ENCODE results near the gene PURA. TPM values are rescaled to one million over a fixed set of nuclear protein-coding genes. Genes with fewer than 3 reads are reported as not detected.
"Not testable (repeated sequence)": the region's sequence is repeated elsewhere in the genome, so short reads cannot be mapped to it uniquely, and the experiment has no call there.

PURA gene
- total RNA-seq, 1 donor from 2014 or later: 18.3 TPM

DNA sequence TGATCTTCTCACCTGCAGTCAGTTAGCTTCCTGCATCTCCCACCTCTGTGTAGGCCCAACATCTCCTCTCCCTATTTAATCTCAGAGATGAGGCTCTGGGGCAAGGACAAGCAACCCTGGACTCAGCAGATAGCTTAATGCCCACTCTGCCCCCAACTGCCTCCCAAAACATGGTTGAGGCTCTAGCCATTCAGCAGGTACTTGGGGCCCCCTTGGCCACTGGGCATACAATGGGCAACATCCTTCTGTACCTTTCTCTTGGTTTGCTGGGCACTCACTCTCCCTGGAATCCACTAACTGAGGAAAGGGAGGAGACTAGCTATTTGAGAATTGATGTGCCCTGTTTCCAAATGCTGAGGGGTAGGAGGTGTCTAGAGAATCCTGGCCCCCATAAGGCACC lies 21.2 kb downstream of the PURA start:
- no peak for DNase-seq (ENCODE audit: low read depth)

DNA sequence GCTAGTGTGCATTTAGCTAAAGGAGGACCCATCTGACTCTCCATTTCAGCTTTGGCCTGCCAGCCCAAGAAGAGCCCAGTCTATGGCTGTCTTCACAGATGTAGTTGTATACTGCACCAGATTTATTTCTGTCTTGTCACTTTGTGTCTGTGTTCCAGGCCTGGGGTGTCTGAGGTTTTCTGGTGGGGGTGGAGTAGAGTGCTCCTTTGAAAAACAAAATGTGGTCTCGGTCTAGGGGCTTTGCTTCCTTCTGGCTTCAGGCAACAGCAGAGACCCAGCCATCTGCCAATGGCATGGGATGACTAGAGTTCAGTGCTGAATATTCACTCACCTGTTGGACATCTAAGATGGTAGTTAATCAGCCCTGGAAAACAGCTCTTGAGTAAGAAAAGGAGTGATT lies 22.7 kb downstream of the PURA start:
- DNase-seq (ENCODE audit: low read depth): no peak

DNA sequence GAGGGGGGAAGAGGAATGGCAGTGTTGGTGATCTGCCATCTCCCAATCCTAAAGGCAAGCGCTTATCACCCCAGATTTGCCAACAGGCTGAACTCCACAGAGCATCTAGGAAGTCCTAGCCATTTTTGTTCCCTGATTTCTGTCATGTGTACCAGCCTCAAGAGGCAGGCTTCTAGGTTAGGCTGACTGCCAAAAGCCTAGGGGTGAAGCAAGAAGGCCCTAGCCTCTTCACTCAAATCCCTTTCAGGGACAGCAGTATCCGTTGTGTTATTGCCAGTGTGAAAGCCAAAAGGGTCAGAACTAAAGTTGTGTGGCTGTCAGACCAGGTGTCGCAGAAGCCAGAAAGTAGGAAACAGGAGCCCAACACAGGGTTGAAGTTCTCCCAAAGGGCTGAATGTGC lies 26.5 kb downstream of the PURA start:
- DNase-seq (ENCODE audit: low read depth): no peak

DNA sequence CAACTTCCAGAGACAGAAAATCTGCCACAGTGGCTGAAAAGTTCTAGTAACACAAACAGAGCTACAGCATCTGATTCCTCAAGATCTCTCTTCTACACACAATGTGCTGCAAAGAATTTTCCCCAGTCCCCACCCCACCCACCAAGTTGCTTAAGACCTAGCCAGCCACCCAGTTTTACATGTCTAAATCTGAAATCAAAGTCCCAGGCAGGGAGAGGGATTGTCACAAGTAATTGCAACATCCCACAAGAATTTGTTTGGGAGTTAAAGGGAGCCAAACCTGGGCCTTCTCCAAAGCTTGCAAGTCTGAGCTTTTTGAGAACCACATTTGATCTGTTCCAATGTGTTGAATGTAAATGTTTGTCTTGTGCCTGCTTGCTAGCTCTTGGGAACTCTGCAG lies 27.3 kb downstream of the PURA start:
- peak; percentile 9 for DNase-seq (ENCODE audit: low read depth)

DNA sequence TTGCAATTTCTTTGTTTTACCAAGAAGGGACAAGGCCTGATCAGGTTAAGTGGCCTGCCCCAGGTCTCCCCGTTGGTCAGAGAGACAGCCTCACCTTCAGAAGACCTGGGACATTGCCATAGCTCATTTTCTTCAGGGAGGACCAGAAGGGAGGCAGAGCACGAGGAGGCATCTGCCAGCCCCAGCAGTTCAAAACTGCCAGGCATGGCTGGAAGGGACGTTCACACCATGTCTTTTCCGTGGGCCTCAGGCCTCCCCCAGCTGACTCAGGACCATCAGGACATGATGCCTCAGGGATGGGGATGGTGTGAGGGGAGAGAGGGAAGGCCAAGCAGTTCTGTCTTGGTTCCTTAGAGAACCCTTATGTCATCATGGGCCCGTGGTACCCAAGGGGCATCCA lies 28.3 kb downstream of the PURA start:
- DNase-seq (ENCODE audit: low read depth): no peak

DNA sequence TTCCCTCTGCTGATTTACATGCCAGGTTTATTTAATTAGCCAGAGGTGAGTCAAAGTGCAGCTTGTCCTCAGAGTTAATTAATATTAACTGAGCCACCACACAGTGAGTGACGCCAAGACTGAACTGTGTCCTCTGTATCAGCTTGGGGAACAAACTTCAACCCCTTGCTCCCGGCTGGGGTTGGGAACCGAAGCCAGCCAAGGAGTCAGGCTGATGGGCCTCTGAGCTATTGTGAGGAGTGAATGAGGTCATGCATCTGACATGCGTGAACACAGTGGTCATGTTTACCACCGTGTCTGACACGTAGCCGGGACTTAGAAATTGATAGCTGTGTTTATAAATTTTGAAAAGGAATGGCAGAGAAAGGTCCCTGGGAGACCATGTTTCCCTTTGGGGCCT lies 28.9 kb downstream of the PURA start:
- DNase-seq (ENCODE audit: low read depth): no peak

DNA sequence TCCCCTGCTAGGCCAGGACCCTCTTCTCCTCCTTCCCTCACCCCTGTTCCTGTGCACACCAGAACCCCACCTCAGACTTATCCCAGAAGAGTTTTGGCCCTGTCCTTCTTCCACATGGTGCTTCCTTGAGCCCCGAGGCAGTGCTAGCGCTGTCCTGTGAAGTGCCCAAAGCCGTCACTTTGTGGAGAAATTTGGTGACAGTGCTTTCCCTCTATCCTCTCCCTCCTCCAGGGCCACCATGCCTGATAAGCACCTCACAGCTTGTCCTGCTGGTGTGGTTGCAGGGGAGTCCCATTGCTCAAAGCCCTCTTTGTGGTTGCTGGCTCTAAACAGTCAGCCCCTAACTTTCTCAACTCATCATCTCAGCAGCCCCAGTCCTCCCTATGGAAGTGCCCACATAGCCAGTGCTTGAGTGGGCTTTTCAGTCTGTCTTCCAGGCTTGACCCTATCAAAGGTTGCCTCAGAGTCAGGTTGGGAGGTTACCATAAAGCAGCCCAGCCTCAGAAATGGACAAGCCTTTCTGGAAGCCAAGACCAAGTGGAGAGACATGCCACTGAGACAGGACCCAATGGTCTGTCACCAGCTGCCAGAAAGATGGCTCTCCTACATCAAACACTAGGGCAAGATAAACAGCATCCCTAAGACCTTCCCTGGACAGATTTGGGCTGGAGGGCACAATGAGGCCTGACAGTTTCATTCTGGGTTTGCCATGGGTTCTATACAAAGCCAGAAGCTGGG lies 29.8 kb downstream of the PURA start:
- DNase-seq (ENCODE audit: low read depth): no peak

DNA sequence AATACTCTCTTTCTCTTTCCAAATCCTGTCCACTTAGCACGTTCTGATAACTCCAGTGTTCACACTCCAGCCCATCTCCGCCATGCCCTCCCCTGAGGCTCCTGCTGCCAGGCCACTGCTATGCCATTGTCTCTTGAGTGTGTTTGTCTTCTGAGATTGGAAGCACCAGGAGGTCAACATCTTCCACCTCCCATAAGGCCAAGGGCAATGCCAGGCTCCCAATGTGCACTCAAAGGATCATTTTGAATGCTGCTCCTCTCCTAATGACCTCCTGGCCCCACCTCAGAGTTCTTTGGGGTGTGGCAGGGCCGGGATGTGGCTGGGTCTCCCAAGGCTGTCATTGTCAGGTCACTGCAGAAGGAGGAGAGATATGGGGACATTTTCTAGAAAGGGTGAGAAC lies 31.3 kb downstream of the PURA start:
- DNase-seq (ENCODE audit: low read depth): no peak

DNA sequence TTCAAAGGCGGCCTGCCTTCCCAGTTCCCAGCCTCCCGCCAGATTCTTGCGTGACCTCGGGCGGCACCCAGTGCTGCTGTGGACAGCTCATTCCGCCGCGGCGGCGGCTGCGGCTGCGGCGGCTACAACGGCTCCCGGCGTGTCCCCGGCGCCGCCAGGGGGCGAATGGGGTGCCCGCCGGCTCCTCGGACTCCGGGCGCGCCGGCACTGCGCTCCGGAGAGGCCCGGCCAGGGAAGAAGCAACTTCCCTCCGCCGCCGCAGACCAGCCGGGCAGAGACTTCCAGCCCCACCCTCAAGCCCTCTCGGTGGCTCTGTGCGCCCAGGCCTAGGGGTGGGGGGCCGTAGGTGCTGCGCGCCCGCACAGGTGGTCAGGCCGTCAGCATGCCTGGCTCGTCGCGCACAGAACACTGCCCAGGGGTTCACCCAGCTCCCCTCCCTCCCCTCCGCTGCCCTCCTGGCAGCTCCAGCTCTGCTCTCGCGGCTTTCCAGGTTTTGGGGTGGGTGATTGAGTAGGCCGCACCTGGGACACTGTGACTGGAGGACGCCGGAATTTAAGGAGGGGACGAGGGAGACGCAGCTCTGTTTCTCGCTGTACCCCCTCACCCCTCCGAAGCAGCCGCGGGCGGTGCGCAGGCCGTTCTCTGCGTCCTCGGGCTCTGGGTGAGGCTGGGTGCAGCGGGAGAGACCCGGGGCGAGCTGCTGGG lies 32.1 kb downstream of the PURA start:
- peak; percentile 72 for DNase-seq (ENCODE audit: low read depth)

DNA sequence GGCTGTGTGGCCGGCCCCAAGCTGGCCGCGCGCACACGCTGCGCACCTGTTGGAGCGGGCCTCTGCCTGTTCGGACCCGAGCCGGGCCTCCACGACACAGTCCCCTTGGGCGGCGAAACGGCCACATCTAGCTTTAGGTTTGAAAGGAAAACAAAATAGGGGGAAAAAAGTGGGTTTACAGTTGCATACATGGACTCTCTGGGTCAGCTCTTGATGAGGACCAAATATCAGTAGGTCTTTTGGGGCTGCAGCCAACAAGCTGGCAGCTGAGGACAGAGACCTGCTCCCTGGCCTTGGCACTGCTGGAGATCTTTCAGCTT lies 32.6 kb downstream of the PURA start:
- DNase-seq (ENCODE audit: low read depth): no peak

DNA sequence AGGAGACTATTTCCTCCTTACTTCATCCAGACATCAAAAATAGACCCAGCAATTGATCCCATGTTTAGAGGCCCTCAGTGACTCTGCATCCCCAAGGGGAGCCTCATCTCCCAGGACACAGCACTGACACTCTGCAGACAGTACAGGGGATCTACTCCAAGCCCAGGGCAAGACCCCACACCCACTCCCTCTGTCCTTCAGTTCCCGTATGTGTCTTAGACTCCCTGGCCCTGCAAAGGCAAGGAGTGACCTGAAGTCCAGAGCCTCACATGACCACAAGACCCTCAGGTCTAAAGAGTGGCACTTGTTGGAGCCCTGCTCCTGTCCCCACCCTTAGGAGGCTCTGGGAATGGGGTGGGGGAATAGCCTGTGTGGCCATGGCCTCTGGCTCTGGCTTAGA lies 33.6 kb downstream of the PURA start:
- DNase-seq (ENCODE audit: low read depth): no peak

DNA sequence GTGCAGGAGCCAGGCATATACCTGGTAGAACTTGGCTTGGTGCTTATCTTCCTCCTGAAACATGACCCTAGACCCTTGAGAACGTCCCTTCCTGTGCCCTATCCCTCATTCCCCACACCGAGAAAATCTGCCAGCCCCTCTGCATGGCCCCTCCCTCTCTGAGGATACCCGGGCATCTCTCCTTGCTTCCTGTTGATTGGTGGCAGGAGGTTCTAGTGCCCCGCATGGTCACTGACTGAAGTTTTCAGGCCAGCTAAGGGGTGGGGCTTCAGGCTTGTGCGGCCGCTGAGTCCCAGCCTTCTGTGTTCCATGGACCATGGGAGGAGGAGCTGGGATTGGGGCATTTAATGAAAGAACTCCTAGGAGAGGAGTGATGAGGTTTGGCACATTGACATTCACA lies 34.6 kb downstream of the PURA start:
- DNase-seq (ENCODE audit: low read depth): no peak

DNA sequence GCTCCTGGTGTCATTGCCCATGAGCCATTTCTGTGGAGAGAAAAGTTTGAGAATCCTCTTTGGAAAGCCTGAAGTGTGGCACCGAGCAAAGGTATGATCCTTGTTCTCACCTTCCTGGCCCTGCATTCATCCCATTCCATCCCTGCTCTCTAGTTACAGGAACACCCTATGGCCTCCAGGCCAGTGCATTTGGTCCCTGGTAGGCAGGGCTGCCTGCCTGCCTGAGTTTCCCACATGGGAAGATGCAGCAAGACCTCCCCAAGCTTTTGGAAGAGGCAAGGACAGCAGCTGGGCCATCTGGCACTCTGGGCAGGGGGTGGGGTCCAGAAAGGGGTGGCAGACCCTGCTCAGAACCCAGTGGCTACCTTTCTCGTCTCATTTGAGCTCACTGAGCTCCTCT lies 36.3 kb downstream of the PURA start:
- no peak for DNase-seq (ENCODE audit: low read depth)

DNA sequence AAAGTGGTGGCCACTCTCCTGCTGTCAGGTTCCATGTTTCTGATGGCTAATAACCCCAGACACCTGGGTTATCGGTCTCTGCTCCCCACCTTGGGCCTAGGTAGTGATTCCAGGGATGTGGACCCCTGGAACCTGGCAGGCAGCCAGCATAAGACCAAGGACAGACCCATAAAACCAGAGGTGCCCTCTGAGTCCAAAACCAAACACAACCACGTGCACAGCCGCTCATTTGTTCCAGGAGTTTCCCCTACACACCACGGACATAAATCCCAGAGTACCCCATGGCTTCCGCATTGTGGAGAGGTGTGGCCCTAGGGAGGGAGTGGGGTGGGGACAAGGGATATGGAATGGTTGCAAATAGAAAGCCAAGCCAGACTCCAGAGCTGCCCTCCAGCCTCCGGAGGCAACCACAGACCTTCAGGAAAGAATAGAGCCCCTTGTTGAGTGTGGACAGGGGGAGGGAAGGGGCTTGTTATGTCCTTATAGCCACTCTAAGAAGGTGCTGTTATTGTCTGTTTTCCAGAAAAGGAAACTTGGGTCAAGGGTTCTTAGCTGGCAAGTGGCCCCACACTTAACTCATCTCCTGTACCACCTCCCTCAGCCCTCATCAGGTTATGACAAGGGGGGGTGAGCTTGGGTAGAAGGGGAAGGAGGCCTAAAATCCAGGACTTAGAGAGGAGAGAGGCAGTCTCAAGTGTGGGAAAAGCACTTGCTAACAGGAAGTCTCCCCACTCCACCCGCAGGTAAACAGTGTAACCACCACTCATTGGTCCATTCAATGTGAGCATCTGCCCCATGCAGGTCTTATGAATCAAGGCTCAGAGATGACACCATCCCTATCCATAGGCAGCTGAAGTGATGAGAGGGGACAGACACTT lies 37.5 kb downstream of the PURA start:
- DNase-seq (ENCODE audit: low read depth): no peak

DNA sequence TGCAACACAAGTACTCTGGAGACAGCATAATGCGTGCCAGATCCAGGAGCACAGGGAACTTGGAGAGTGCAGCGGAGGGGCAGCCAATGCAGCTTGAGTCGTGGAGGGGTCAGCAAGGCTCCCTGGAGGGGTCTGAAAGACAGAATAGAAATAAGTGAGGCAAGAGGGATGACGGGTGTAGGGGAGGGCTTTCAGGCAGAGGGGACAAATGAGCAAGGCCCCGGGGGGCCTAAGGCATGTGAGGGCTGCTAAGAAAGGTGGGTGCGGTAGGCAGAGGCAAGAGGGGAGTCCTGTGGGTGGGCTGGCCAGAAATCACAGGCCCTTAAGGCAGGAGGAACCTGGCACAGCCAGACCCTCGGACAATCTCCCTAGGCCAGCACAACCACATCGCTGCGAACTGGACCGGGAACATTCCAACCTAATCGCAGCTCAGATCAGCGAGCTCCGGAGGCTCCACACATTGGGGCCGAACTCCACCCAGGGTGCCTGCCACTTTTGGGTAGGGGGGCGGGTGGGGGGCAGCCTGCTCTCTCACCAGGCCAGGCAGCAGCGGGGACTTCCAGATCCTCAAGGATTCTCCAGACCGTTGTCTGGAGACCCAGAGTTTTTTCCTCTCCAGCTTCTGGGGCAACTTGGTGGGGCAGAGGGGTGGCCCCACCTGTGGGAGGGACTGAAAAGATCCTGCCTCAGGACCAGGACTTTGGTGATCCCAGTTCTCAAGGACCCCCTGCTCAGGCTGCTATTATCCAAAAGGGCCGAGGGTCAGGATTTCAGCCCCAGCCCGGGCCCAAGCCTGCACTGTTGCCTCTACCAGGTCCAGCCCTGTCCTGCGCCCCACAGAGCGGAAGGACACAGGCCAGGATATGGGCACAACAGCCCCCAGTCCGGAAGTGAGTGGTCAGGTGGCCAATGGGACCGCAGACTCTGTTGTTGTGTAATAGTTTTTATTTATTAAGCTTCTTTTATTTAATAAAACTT lies 38.4 kb downstream of the PURA start:
- DNase-seq (ENCODE audit: low read depth): no peak

DNA sequence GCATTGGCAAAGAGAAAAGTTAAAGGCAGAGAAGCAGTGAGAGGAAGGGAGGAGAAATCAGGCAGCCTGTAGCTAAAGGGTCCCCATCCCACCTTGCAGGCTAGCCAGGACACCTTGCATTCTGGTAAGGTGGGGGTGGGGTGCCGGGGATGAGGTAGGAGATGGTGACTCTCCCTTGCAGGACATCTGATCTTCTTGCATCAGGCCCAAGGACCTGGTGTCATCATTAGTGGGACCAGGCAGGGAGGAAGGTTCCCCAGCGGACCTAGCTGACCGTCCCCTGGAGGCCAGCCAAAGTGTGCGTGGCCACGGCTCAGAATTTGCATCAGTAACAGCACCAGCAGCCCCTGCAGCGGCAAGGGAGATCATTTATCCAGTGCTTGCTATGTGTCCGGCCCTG lies 39.3 kb downstream of the PURA start:
- no peak for DNase-seq (ENCODE audit: low read depth)

DNA sequence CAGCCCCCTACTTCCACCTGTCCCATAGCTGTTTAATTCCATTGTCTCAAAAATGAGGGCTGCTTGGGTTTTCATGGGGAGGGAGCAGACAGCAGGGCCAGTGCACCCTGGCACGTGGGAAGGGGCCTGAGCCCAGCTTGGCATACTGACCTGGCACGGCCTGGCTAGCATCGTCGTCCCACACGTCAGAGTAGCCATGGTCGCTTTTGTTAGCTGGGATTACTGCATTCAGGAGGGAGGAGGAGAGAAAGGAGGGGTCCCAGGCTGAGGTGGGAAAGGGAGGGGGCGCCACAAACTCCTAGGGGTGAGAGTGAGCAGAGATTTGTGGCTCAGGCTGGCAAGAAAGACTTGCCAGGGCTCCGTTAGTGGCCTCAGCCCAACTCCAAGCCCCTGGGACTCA lies 40.0 kb downstream of the PURA start:
- DNase-seq (ENCODE audit: low read depth): no peak

DNA sequence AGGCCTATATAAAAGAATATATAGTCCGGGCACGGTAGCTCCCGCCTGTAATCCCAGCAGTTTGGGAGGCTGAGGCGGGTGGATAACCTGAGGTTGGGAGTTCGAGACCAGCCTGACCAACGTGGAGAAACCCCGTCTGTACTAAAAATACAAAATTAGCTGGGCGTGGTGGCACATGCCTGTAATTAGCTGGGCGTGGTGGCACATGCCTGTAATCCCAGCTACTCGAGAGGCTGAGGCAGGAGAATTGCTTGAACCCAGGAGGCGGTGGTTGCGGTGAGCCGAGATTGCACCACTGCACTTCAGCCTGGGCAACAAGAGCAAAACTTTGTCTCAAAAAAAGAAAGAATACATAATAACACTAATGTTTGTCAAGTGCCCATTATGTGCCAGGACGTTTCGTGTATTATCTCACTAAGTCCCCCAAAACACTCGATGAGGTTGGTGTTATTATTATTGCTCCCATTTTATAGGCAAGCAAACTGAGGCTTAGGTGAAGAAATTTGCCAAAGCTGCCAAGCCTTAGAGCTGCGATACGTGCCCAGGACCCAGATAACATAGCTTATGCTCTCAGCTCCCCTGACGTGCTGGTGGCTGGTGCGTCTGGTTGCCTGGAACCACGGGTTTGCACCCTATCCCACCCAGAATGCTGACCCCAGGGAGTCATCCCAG lies 40.9 kb downstream of the PURA start:
- not testable (repeated sequence) for DNase-seq (ENCODE audit: low read depth)

DNA sequence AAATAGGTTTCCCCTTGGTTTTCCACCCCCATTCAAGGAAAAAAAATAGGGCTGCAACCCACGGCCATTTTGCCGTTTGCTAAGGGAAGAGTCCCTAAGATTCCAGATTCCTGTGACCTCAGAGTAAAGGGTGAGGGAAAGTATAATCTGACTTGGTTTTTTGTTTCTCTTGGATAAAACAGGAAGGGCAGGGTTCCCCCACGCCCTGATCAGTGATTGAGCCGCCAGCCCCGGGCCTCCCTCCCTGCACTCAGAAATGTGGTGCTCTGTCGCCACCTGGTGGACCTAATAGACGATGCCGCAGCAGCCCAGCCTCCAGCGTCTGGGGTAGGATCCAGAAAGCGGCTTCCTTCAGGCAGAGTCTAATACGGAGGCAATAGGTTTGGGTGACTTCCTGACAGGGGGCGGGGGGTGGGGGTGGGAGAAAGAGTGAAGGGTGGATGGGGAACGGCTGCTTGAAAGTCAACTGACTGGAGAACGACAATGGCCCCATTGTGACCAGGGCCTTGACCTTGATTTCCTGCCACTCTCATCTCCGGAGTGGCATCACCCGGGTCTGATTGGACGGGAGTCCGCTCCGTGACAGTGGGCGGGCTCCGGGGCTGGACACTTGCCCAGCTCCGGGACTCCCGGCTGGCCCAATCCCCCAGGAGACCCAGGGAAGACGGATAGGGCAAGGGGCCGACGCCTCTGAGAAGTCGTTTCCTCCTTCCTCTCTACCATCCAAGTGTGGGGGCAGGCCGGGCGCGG lies 43.3 kb downstream of the PURA start:
- peak; percentile 83 for DNase-seq (ENCODE audit: low read depth)
